HG03025 (cell line): ENCODE data around the gene NUDT2.
"Not testable (repeated sequence)": the region's sequence is repeated elsewhere in the genome, so short reads cannot be mapped to it uniquely, and the experiment has no call there.

ENCODE experiments used
- ATAC-seq: cut with Tn5 transposase; IDR thresholded peaks from one replicate; pipeline ENCODE4 v1.9.1; 2021; ENCODE audit warnings: mild to moderate bottlenecking, moderate library complexity; ENCODE audit not compliant: unreplicated experiment, low FRiP score

The NUDT2 gene

DNA sequence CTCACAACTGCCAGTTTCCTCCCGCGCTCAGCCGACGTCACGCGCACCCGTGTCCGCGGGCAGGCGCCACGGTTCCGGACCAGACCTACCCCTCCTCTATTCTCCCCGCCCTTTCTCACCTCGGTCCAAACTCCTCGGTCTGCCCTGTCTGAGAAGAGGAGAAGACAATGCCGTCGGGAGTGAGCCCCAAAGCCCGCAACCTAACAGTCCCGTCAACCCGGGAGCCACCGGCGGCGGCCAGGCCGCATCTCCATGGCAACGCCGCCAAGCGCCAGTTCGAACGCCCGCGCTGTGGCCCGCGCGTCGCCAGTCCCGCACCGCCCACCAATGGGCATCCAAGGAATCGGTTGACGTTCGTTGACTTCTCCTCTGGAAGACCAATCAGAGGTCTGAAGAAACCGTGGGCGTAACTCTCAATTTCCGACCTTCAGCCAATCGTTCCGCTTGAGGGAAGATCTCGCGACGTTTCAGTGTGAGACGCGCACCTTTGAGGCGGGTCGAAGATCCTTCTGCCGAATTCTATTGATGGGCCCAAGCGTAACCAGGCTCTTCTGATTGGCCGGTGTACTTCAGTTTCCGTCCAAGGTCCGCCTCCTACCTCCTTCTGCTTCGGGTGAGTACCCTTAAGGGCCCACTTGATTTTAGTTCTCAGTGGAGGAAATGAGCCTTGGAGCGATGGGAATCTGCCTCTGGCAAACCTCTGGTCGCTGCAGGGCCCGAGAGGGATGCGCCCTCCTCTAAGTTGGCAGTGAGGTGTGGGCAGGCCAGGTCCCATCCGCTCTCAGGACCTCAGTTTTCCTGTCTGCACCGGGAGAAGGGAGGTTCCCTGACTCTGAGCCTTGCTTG is at the start of gene NUDT2, which contains the start of gene KIF24:
NUDT2 (plus strand) TSS at position 583 of the 846 bp plus-strand sequence. CDS start 9,471 bp downstream, outside the sequence.
KIF24 (minus strand) TSS at position 282 of the 846 bp plus-strand sequence. CDS start 17,922 bp downstream, outside the sequence.
- peak; percentile 94 for ATAC-seq

DNA sequence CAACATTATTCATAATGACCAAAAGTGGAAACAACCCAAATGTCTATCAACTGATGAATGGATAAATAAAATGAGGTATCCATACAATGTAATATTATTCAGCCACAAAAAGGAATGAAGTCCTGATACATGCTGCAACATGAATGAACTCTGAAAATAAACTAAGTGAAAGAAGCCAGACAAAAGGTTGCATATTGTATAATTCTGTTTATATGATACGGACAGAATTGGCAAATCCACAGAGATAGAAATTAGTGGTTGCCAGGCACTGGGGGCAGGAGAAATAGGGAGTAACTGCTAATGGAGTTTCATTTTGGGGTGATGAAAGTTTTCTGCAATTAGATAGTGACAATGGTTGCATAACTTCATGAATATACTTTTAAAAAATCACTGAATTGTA is 47.3 kb upstream of the NUDT2 start:
- no peak for ATAC-seq

DNA sequence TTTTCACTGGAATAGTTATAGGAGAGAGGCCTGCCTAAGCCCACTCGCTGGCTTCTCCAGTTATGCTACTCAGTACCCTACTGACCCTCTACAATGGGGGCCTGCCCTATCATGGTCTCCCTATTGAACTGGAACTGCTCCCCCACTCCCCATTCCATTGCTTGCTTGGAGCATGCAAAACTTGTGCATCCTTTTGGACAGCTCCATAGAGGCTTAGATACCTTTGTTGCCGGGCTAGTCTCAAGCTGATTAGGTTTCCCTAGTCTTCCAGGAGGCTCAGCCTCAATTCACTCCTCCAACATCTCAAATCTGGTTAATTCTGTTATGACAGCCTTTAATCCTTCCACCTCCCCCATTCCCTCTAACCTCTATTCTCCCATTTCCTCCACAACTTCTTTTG is 40.2 kb upstream of the NUDT2 start:
- ATAC-seq: no peak

DNA sequence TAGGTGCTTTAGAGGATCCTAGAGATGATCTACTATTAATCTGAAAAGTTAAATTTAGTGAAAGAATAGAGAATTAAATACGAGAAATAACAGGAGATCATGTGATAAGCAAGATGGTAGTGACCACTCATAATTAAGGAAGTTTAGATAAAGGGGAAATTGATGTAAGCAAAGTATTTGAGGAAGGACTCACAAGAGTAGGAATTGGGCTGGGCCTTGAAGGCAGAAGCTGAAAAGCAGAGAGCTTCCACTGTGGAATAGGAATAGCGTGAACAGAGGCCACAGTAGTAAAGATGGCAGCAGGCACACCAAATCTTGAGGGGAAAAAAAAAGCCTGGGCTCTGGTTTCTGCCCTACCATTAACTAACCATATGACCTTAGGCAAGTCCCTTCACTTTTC is 38.3 kb upstream of the NUDT2 start:
- ATAC-seq: no peak

DNA sequence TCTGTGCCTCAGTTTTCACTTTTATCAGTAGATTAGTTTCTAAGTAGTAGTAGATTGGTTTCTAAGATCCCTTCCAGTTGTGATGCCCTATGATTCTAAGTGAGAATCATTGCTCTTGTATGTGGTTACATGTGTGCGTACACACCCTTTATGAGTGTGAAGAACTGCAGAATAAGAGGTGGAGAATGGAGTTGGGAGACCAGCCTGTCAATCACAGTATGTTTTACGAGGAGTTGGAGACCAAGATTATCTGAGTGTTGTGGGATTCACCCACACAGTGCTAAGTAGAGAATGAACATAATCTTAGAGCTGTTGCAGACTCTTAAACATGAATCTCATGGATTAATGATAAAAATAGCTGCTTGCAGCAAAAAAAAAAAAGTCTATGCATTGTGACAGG is 37.9 kb upstream of the NUDT2 start:
- ATAC-seq: no peak

DNA sequence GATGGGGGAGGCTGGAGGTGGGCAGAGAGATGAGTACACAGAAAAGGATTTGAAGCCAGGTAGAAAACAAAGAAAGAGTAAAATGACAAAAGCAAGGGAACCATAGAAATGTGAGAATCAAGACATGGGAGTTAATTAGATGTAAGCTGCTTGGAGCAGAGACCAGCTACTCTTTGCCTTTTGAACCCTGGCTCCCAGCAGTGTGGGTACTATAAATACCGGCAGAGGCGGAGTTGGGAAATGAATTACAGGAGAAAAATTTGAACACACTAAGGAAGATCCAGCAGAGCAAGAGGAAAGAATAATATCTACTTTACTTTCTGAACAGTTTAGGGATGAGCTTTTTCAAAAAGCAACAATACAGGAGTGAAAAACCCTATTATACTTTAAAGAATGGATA is 36.8 kb upstream of the NUDT2 start:
- ATAC-seq: no peak

DNA sequence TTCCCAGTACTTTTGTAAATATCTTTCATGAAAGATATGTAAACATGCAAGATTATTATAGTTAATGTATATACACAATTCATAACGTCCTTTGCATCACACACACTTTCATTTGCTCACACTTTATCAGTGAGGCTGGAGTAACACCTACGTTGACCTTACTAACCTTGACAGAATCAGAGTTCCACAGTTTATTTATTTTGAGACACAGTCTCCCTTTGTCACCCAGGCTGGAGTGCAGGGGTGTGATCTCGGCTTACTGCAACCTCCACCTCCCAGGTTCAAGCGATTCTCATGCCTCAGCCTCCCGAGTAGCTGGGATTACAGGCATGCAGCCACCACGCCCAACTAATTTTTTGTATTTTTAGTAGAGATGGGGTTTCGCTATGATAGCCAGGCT is 28.3 kb upstream of the NUDT2 start:
- ATAC-seq: not testable (repeated sequence)

DNA sequence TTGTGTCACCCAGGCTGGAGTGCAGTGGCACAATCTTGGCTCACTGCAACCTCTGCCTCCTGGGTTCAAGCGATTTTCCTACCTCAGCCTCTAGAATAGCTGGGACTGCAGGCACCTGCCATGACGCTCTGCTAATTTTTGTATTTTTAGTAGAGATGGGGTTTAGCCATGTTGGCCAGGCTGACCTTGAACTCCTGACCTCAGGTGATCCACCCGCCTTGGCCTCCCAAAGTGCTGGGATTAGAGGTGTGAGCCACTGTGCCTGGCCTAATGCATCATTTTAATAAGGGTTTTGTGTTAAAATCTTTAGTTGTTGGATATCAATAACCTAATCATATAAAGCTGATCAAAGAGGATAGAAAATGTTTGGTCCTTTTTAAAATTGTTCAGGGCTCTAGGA is 21.1 kb upstream of the NUDT2 start:
- ATAC-seq: not testable (repeated sequence)

DNA sequence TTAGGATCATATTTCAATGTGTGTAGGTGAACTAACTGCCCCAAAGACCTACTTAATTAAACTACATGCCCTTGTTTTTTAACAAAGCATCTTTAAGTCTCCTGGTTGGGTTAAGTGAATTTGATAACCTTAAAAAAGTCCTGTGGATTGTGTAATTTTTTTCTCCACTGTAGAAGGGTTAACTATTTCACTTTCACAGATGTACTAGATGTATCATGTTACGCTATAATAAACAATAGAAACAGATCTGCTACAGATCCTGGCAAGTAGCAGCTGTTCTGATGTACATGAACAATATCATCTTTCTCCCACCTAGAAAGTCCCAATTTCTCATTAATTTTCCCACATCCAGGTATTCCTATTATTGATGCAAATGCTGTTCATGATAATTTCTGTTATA is 19.2 kb upstream of the NUDT2 start:
- no peak for ATAC-seq

DNA sequence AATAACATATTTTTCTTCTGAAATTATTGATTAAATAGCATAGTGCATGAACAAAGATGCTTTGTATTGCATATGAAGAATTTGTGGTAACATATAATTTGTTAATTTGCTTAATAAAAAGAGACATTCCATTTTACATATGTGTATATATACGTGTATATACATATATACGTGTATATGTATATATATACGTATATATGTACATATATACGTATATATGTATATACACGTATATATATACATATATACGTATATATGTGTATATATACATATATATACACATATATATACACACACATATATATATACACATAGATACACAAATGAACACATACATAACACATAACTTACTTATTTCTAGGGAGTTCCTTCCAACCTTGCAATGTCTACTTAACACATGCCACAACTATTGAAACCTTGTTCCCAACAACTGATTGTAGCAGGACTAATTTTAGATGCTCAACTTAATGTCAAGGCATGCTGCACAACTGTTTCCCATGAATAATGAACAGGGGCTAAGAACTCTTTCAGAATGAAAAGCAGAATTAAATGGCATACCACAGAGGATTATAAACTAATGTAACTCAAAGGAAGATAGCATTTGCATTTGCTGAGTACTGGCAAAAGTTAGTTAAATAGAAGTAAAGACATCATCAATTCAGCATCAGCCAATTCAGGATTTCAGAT is 17.7 kb upstream of the NUDT2 start:
- no peak for ATAC-seq

DNA sequence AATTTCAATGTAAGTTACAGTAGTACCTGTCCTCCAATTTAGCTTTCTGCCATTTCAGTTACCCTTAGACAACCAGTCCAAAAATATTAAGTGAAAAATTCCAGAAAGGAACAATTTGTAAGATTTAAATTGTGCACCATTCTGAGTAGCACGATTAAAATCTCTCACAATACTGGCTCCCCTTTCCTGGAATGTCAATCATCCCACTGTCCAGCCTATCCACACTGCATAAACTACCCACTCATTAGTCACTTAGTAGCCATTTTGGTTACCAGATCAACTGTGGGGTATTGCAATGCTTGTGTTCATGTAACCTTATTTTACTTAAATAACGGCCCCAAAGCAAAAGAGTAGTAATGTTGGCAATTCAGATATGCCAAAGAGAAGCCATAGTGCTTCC is 11.9 kb upstream of the NUDT2 start:
- ATAC-seq: no peak

DNA sequence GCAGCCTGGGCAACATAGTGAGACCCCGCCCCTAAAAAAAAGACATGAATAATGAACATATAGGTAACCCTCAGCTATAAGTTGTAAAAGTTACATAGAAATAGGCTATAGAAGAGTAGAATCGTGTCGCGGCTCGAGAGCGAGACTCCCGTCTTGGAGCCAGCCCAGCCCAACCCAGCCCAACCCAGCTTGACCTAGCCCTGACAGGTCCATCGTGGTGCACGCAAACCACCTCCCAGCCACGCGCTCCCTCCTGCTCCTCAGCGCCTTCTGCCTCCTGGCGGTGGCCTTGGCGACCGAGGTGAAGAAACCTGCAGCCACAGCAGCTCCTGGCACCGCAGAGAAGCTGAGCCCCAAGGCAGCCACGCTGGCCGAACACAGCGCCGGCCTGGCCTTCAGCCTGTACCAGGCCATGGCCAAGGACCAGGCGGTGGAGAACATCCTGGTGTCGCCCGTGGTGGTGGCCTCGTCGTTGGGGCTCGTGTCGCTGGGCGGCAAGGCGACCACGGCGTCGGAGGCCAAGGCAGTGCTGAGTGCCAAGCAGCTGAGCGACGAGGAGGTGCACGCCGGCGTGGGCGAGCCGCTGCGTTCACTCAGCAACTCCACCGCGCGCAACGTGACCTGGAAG is 11.1 kb upstream of the NUDT2 start:
- ATAC-seq: no peak

DNA sequence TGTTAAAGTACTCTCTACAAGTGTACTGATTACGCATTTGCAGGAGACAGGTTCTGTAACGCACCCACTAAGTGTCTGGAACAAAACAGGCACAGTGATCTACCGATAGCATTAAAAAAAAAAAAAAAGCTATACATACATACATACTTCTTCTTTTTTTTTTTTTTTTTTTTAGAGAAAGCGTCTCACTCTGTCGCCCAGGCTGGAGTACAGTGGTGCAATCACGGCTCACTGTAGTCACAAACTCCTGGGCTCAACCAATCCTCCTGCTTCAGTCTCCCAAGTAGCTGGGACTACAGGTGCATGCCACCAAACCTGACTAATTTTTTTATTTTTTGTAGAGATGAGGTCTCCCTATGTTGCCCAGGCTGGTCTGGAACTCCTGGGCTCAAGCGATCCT is 7.9 kb upstream of the NUDT2 start:
- no peak for ATAC-seq

DNA sequence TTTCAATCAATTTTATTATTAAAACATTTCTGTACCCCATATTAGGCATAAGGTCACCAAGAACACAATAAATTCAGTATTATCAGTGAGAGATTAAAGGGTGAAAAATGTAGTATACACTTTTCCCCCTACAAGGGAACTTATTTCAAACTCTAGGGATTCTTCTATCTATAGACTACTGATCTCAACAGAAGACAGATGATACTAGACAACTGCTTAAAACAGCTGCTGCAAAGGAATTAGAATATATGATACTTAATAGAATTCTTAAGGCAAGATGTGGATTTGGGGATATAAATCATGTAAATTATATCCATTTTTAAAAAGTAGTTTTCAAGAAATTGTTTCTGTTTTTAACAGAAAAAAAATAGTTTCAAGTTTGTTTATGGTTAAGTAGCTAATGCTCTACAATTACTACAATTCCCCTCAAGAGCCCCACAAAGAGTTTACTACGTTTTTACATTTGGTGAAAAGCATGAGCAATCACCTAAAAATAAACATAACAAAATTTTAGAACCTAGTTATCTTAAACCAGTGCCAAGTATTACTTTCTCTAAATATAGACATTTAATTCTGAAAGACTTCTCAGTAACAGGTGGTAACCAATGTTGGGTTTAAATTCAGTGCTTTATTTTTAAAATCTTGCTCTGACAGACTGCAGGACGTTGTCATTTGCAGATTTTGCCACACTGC is 6.3 kb upstream of the NUDT2 start:
- no peak for ATAC-seq

DNA sequence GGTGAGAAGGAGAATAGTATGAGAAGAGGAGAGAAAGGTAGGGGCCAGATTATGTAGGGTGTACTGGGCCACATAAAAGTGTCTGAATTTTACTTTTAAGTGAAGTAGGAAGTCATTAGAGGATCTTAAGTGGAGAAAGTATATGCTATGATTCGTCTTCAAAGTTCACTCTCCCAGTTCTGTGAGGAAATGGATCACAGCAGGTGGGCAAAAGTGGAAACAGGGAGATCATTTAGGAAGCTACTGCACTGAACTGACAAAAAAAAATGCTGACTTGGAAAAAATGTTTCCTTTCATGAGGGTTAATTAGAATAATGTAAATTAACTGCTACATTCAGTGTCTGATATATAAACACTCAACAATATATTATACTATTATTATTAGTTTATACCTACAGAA is 2.7 kb upstream of the NUDT2 start:
- no peak for ATAC-seq

DNA sequence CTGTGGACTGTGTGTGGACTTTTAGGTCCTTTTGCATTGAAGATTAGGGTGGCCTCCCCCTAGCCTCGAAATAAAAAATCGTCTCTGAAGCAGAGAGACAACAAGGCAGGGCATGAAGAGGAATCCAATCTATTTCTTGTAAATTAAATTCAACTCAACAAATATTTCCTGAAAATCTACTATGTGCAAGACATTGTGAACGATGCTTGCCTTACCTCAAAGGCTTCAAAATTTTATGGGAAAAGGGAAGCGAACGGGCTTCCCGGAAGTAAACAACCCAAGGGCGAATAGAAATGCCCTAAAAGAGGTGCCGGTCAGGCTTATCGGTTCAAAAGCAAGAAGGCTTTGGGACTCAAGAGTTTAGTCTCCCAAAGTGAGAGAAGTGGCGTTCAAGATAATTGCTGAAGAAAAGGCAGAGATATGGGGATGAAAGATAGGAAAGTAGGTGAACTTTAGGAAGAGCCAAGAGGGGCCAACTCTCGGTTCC is 826 bp upstream of the NUDT2 start:
- ATAC-seq: peak; percentile 2

DNA sequence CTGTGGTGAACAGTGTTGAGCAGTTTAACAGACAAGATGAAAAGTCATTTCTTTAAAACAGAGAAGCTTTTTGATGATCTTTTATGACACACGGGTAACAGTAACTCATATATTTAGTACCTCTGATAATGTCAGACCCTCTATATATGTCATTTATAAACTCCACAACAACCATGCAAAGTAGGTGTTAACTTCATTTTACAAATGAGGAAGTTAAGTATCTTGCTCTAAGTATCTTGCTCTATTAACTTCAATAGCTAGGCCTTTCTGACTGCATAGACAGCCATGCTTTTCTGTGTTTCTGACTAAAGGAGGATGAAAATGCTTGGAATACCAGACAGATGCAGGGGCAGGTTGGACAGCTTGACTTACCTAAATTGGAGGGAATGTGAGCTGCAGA is 1.8 kb downstream of the NUDT2 start:
- no peak for ATAC-seq

DNA sequence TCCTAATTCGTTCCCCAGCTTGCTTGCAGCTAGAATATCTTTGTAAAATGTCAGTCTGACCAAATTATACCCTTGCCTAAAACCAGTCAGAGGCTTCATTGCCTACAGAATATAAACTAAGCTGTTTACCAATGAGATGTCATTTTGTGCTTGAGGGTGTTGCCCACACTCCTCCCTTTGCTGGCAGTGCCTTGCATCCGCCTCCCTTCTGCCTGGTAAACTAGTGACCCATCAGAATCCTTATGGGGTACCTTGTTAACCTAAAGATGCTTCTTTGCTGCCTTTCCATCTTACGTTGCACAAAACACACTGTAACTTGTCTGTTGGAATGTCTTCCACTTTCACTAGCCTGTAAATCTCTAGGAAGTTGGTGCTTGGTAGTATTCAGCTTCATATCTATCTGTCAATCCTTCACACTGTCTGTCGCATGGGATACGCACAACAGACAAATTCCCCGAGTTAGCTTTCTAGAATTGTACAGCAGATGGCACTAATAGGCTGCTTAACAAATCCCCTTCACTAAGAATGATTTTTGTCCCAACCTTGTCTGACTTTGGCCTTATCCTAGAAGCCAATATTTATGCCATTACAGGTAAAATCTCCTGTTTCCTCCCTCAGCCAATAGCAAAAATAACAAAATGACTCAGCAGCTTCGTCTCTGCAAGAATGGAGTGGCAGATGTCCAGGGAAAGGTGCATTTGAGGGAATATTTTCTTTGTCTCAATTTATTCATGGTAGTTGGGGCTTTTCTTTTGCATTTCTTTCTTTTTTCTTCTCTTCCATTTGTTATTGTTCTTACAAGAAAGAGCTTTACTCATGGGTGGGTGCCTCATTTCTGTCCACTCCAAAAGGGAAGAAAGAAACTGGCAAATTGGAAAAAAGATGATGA is 3.0 kb downstream of the NUDT2 start:
- ATAC-seq: no peak

DNA sequence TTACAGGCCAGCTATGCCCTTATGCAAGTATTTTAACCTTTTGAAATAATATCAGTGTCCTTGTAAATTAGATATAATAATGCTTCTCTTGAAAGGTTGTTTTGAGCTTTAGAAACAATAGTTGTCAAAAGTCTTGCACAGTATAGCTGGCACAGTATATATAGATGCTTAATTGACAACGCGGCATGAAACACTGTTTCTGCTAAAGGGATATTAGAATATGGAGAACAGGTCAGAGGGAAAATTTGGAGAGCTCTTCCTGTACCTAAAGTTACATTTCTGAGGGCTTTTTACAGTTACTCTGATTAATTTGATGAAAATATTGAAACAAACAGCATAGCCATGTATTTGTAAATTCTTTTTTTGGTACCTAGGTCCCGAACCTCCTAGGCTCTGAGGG is 4.5 kb downstream of the NUDT2 start:
- ATAC-seq: no peak
